Mesenteric fat pad (tissue), 1 donor: ENCODE data around the gene LGALS3BP. TPM values are rescaled to one million over a fixed set of nuclear protein-coding genes. Genes with fewer than 3 reads are reported as not detected.
"Not testable (repeated sequence)": the region's sequence is repeated elsewhere in the genome, so short reads cannot be mapped to it uniquely, and the experiment has no call there.

Experiments
- DNase-seq: peaks from one replicate; pipeline ENCODE4 v3.0.0-alpha.2; 2020; ENCODE audit warnings: low spot score
- total RNA-seq: library from RNA; stranded (reverse); fragmentation: NEBNext Ultra II Directional; extraction: Animal tissue kit (Norgen Biotek cat#: 25700); gene quantifications from one replicate; pipeline ENCODE4 v1.2.1, GENCODE V29; 2021
- donor health status: DM: yes; HTN: yes; CAD: no.

Gene LGALS3BP
- total RNA-seq, 1 donor from 2014 or later: 417 TPM

GRCh38 chr17:78966910-78967600 lies 12.7 kb downstream of the LGALS3BP start:
- DNase-seq: no peak

GRCh38 chr17:78966123-78966813 lies 13.5 kb downstream of the LGALS3BP start:
- DNase-seq: no peak

- DNase-seq: no peak
These were observed 14.2 kb downstream of the LGALS3BP start for GRCh38 chr17:78965491-78965924.

GRCh38 chr17:78963378-78963777 lies 16.3 kb downstream of the LGALS3BP start:
- no peak for DNase-seq

DNA sequence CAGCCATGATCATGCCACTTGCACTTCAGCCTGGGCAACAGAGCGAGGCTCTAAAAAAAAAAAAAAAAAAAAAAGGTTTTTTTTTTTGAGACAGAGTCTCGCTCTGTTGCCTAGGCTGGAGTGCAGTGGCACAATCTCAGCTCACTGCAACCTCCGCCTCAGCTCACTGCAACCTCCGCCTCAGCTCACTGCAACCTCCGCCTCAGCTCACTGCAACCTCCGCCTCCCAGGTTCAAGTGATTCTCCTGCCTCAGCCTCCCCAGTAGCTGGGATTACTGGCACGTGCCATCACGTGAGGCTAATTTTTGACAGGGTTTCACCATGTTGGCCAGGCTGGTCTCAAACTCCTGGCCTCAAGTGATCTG lies 16.8 kb downstream of the LGALS3BP start:
- DNase-seq: not testable (repeated sequence)

DNA sequence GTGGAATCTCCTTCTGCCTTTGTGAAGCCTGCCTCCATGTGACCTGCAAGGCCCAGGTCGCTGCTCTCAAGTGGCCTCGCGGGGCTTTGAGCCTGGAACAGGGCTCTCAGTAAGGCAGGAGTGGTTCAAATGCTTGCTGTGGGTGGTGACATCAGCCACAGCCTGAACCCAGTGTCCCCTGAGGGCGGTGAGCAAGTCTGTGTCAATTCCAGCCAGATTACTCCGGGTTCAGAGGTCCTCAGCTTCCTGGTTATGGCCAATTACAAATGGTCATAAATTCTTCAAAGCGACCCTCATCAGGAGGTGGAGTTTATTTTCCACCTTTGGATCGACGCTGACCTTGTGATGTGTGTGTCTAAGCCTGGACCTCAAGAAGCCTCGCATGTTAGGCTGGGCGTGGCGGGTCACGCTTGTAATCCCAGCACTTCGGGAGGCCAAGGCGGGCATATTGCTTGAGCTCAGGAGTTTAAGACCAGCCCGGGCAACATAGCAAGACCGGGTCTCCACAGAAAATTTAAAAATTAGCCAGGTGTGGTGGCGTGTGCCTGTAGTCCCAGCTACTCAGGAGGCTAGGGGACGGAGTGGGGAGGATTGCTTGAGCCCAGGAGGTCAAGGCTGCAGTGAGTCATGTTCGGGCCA lies 17.3 kb downstream of the LGALS3BP start:
- DNase-seq: no peak

- DNase-seq: no peak
These were observed 18.2 kb downstream of the LGALS3BP start for GRCh38 chr17:78961571-78961970.

DNA sequence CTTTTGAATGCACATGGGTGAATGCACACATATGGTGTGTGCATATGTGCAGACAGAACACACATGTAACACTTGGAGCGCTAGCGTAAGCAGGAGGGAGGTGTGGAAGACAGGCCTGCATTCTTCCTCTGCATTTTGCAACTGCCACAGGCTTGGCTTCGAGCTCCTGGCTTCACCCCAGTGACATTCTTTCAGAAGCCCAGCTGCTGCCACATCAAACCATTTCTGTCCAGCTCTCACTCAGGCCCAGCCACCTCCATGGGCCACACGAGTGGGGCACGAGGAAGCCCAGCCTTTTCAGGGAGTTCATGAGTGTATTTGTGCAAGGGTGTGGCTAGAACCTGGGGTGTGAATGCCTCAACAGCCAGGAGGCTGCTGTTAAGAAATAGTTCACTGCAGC lies 18.8 kb downstream of the LGALS3BP start:
- no peak for DNase-seq

- no peak for DNase-seq
These were observed 19.9 kb downstream of the LGALS3BP start for GRCh38 chr17:78959803-78960202.

DNA sequence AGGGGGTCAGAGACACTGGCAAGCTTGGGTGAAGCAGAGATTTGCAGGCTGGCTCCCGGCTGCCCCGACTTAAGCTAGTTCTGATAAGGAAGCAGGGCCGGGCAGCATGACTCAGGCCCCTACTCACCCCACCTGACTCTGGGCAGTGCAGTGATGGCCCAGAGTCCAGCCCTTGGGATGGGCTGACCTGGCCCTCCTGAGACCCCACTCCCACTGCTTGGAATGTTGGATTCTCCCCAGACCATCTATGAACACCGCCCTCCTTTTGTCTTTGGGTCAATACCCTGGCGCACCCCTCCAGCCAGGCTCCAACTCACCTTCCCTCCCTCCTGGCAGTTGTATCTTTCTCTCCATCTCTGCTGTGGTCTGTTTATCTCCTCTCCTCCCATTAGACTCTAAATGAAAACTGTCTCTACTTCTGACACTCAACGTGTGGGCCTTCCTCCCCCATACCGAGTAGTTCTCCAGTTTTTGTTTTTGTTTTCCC lies 21.0 kb downstream of the LGALS3BP start:
- no peak for DNase-seq

GRCh38 chr17:78957128-78957527 lies 22.6 kb downstream of the LGALS3BP start:
- DNase-seq: no peak

DNA sequence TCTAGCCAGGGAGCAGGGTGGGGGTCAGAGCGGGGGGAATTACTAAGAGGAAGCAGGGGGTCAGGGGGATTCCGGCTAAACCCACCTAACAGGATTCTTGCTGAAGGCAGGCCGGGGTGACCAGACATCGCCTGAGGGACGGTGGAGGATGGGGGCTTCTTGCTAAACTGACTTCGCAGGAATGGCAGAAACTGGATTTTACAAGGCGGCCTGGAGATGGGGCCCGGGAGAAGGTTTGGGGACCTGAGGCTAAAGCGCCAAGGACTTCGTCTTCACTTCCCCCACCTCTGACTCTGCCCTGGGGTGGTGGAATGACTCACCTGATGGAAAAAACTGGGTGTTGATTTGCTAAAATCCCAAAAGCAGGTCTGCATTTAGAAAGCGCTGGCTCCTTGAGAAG lies 23.5 kb downstream of the LGALS3BP start:
- no peak for DNase-seq

GRCh38 chr17:78954684-78955083 lies 25.0 kb downstream of the LGALS3BP start:
- no peak for DNase-seq

GRCh38 chr17:78953356-78954350 lies 26.1 kb downstream of the LGALS3BP start:
- DNase-seq: no peak

DNA sequence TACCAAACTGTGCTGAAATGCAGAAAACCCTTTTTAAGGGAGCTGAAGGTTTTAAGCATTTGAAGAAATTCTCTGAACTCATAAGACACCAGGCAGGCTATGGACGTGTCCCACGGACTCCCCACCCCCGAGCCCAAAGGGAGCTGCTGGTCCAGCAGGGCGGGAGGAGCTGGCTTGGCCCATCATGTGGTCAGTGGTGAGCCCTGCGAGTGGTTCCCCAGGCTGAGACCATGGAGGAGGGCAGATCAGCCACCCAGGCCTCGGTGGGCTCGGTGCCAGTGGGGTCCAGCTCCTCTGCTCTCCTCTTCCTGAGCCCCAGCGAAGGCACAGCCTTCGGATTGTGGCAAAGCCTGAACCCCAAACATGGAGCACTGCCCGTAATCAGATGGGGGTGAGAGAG lies 27.0 kb downstream of the LGALS3BP start:
- DNase-seq: no peak

GRCh38 chr17:78951967-78952551 lies 27.7 kb downstream of the LGALS3BP start:
- DNase-seq: no peak

DNA sequence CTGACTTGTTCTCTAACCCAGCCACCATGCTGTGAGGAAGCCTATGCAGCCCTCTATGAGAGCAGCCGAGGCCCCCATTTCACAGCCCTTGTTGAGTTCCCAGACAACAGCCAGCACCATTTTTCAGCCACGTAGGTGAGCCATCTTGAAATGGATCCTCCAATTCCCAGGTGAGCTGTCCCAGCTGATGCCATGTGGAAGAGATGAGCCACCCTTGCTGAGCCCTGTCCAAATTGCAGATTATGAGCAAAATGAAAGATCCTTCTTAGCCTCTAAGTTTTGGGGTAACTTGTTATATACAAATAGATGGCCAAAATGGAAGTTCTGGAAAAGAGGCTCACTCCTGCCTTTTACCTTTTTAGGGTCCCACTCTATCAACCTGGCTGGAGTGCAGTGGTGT lies 28.9 kb downstream of the LGALS3BP start:
- DNase-seq: no peak

DNA sequence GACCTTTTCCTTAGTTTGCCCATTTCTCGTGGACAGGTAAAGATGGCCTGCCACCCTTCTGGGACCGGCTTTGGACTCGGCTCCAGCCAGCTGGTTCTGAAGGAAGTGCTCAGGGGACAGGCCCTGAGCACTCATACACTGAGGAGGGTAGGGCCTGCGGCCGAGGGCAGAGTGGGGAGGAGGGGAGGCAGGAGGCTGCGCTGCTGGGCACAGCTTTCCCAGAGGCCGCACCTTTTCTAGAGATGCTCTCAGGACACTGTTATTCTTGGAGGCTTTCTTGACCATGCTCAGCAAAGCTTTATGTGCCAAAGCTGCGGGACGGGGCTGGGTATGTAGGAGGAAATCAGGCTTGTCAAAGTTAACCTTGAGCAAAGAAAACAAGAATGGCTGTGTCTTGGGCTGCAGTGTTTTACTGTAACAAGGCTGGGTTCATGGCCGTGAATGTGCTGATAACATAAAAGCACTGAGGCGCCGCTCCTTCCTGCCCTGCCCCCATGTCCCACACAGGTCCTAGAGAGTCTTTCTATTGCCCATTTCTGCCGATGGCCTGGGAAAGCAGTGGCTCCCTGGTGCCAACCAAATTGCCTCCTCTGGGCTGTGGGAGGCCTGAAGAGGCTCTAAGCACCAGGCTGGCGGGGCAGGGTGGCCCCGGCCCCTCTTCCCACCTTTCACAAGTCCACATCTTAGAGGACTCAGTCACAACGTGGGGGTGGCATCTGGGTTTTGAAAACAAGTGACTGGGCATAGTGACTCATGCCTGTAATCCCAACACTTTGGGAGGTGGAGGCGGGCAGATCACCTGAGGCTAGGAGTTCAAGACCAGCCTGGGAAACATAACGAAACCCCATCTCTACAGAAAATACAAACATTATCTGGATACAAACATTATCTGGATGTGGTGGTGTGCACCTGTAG lies 32.2 kb downstream of the LGALS3BP start:
- no peak for DNase-seq

DNA sequence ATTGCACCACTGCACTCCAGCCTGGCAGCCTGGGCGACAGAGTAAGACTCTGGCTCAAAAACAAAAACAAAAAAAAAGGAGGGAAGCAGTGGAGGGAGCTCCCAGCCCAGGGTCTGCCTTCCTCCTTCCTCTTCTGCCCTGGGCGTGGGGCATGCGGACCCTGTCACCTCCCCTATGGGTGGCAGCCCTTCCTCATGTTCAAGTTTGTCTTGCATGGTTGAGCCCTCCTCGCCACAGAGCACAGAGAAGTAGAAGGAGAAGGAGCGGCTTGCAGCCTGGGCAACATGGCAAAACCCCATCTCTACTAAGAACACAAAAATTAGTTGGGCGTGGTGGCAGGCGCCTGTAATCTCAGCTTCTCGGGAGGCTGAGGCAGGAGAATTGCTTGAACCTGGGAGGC lies 33.1 kb downstream of the LGALS3BP start:
- DNase-seq: no peak

- DNase-seq: no peak
These were observed 33.6 kb downstream of the LGALS3BP start for GRCh38 chr17:78946131-78946530.
